Aorta (tissue), 5 donors: ENCODE measurements around the gene TMEM223. TPM values are rescaled to one million over a fixed set of nuclear protein-coding genes. Genes with fewer than 3 reads are reported as not detected.
A peak's percentile ranks its signal among the peaks of the same experiment; 100 is the strongest.
"Not testable (repeated sequence)": the region's sequence is repeated elsewhere in the genome, so short reads cannot be mapped to it uniquely, and the experiment has no call there.

ENCODE experiments used
- ATAC-seq: fragments of 200-7000 bp; cut with Tn5 transposase; one replicate; pipeline ENCODE4 v1.9.1; 2022; ENCODE audit warnings: moderate library complexity; ENCODE audit not compliant: low FRiP score
- DNase-seq, 2 donors: peaks; one replicate each; pipeline ENCODE4 v3.0.0-alpha.2; 2020
- H3K27ac ChIP-seq, 2 donors: one replicate each; pipeline ENCODE4 v1.5.1; 2013; ENCODE audit warnings: low read length in 2 of 2, mild to moderate bottlenecking in 2 of 2, moderate library complexity in 2 of 2, control low read depth in 1 of 2, inconsistent platforms in 1 of 2, low read depth in 1 of 2
- H3K27me3 ChIP-seq, 2 donors: one replicate each; pipeline ENCODE4 v1.6.1; 2013; ENCODE audit warnings: control low read depth in 1 of 2, low read length in 1 of 2, mild to moderate bottlenecking in 1 of 2, moderate library complexity in 1 of 2; ENCODE audit not compliant: insufficient read depth in 2 of 2, control insufficient read depth in 1 of 2
- H3K36me3 ChIP-seq, 2 donors: one replicate each; pipeline ENCODE4 v1.6.1; 2013; ENCODE audit warnings: control low read depth in 1 of 2, low read length in 1 of 2, mild to moderate bottlenecking in 1 of 2; ENCODE audit not compliant: insufficient read depth in 2 of 2, control insufficient read depth in 1 of 2
- H3K4me1 ChIP-seq, 2 donors: one replicate each; pipeline ENCODE4 v1.6.1; 2013; ENCODE audit warnings: low read length in 2 of 2, control low read depth in 1 of 2, mild to moderate bottlenecking in 1 of 2, moderate library complexity in 1 of 2; ENCODE audit not compliant: insufficient read depth in 2 of 2, control insufficient read depth in 1 of 2
- H3K4me3 ChIP-seq, 2 donors: one replicate each; pipeline ENCODE4 v1.5.1; 2013; ENCODE audit warnings: low read length in 2 of 2, control low read depth in 1 of 2, mild to moderate bottlenecking in 1 of 2
- H3K9me3 ChIP-seq: one replicate; pipeline ENCODE4 v1.6.1; 2013; ENCODE audit warnings: mild to moderate bottlenecking, low read length; ENCODE audit not compliant: control insufficient read depth
- WGBS, 2 donors: extraction: QIAGEN DNeasy Blood & Tissue Kit; methylation state at CpG; one replicate each; pipeline ENCODE4 v1.1.7; 2013; 5-methylcytosine and 5-hydroxymethylcytosine counted together
- intact Hi-C, 2 donors: fragments of 100-400 bp; cut with DNase I; formaldehyde crosslinking; loops; one replicate each; pipeline versions ENCODE4 v1.14.2 to v1.15.0; 2022
- polyA plus RNA-seq, 2 donors: library from polyadenylated mRNA; stranded (reverse); fragments of 200-250 nt; gene quantifications; one replicate each; pipeline ENCODE4 v1.2.3, GENCODE V29; 2013
- total RNA-seq, 2 donors: library from RNA; stranded (reverse); fragmentation: NEBNext Ultra II Directional; extraction: Animal tissue kit (Norgen Biotek cat#: 25700); gene quantifications; one replicate each; pipeline ENCODE4 v1.2.1, GENCODE V29; 2021
- donor health status: healthy with polysubstance abuse.
- donor health status: Bipolar disorder and iron deficiency.
- donor health status: DM: no; HTN: no; CAD: no.
- donor health status: DM: no; HTN: no; CAD: no.
- donor health status: DM: yes; HTN: yes; CAD: no.

Gene TMEM223
- total and polyA plus RNA-seq, 4 donors, result 6.0 to 12.6 (median 10.5) TPM

GRCh38 chr11:62771144-62772021 lies 20.4 kb downstream of the TMEM223 start, which contains the start of gene TAF6L:
TSS of gene TAF6L (plus strand) at chr11:62771396. CDS start at chr11:62775784, 4,388 bp downstream.
- Histone ChIP-seq H3K4me3 (peak within 1 kb of the TSS; percentile 38 to 72), H3K27ac (peak within 1 kb of the TSS; percentile 31 to 98), H3K36me3 (peaks cover 2 to 3% of the 10 kb centered on the region in 2 donors), H3K9me3 (no peaks in the 10 kb centered on the region), H3K27me3 (no peaks in the 10 kb centered on the region), H3K4me1 (no peaks in the 10 kb centered on the region)
- DNase-seq (peak; percentile 99), ATAC-seq (peak; percentile 99)
- 1 to 2% methylated on average over 60 of the region's 60 CpGs for WGBS, 2 donors
- intact Hi-C loops, result loop anchor here in 1 of 2 donors (5.0 kb wide), 1 partner anchor 44 kb away; the partner anchor contains the start of genes HNRNPUL2 and TTC9C

- Histone ChIP-seq H3K27ac (peak overlapping the region; percentile 31 to 98), H3K36me3 (peaks cover 2 to 6% of the 10 kb centered on the region in 2 donors), H3K4me1 (no peaks in the 10 kb centered on the region), H3K27me3 (no peaks in the 10 kb centered on the region), H3K9me3 (no peaks in the 10 kb centered on the region), H3K4me3 (peak overlapping the region; percentile 30 to 72)
- intact Hi-C loops, result loop anchor here in 1 of 2 donors (5.0 kb wide), 1 partner anchor 43 kb away; the partner anchor contains the start of genes HNRNPUL2 and TTC9C
- ATAC-seq (peak; percentile 50), DNase-seq (no peak)
- 0 to 1% methylated on average over 18 of the region's 18 CpGs for WGBS, 2 donors
These were observed 21.0 kb downstream of the TMEM223 start for GRCh38 chr11:62770778-62771143.

- H3K36me3 ChIP-seq, DNase-seq, H3K27ac ChIP-seq, intact Hi-C loops, H3K27me3 ChIP-seq, H3K4me3 ChIP-seq, H3K9me3 ChIP-seq, ATAC-seq, H3K4me1 ChIP-seq: not testable (repeated sequence)
- WGBS, 2 donors, result 43 to 46% methylated on average over 9 of the region's 9 CpGs
These were observed 31.0 kb downstream of the TMEM223 start for GRCh38 chr11:62760867-62761227.

GRCh38 chr11:62757846-62758788 lies 33.7 kb downstream of the TMEM223 start:
- no peaks in the 10 kb centered on the region for H3K27me3 ChIP-seq
- no peaks in the 10 kb centered on the region for H3K4me1 ChIP-seq
- WGBS, 2 donors, result 41 to 55% methylated on average over 9 of the region's 9 CpGs
- peak in 1 of 2 donors; percentile 21 for DNase-seq
- no peak for ATAC-seq
- no peak overlapping the region for H3K27ac ChIP-seq
- intact Hi-C loops, result no loop called here
- H3K4me3 ChIP-seq, result no peak overlapping the region
- H3K36me3 ChIP-seq, result no peaks in the 10 kb centered on the region
- H3K9me3 ChIP-seq, result no peaks in the 10 kb centered on the region

- 73 to 80% methylated on average over 10 of the region's 10 CpGs for WGBS, 2 donors
- DNase-seq, result peak in 1 of 2 donors; percentile 24
- H3K4me1 ChIP-seq, result no peaks in the 10 kb centered on the region
- H3K4me3 ChIP-seq, result no peak overlapping the region
- no peaks in the 10 kb centered on the region for H3K27me3 ChIP-seq
- ATAC-seq, result no peak
- H3K27ac ChIP-seq, result no peak overlapping the region
- intact Hi-C loops, result no loop called here
- H3K36me3 ChIP-seq, result no peaks in the 10 kb centered on the region
- no peaks in the 10 kb centered on the region for H3K9me3 ChIP-seq
These were observed 36.7 kb downstream of the TMEM223 start for GRCh38 chr11:62755086-62755615.

- Histone ChIP-seq H3K27ac (peak within 1 kb of the TSS in 1 of 2 donors; percentile 74), H3K4me3 (peak within 1 kb of the TSS in 1 of 2 donors; percentile 23), H3K9me3 (no peaks in the 10 kb centered on the region), H3K4me1 (no peaks in the 10 kb centered on the region), H3K36me3 (no peaks in the 10 kb centered on the region), H3K27me3 (no peaks in the 10 kb centered on the region)
- peak; percentile 98 to 99 for DNase-seq
- intact Hi-C loops, result no loop called here
- WGBS, 2 donors, result 1% methylated on average over 47 of the region's 47 CpGs
- peak; percentile 99 for ATAC-seq
These were observed 37.8 kb downstream of the TMEM223 start, which contains the start of gene ZBTB3 for GRCh38 chr11:62753736-62754603. TSS of gene ZBTB3 (minus strand) at chr11:62754160. CDS start at chr11:62753664, 496 bp downstream.

- Histone ChIP-seq H3K36me3 (no peaks in the 10 kb centered on the region), H3K4me1 (no peaks in the 10 kb centered on the region), H3K9me3 (no peaks in the 10 kb centered on the region), H3K27ac (peak overlapping the region in 1 of 2 donors; percentile 13), H3K4me3 (peak overlapping the region in 1 of 2 donors; percentile 23), H3K27me3 (no peaks in the 10 kb centered on the region)
- peak in 1 of 2 donors; percentile 72 for DNase-seq
- no peak for ATAC-seq
- intact Hi-C loops, result no loop called here
- WGBS, 2 donors, result 88% methylated on average over 15 of the region's 15 CpGs
These were observed 38.6 kb downstream of the TMEM223 start for GRCh38 chr11:62752994-62753735.
